CD4-positive, alpha-beta T cell (primary cell): ENCODE measurements around the gene SUPT5H. TPM values are rescaled to one million over a fixed set of nuclear protein-coding genes. Genes with fewer than 3 reads are reported as not detected.

ENCODE experiments used
- ATAC-seq: fragments of 200-7000 bp; cut with Tn5 transposase; one replicate; pipeline ENCODE4 v1.10.0; 2022; ENCODE audit warnings: mild to moderate bottlenecking; ENCODE audit not compliant: poor library complexity
- CTCF ChIA-PET: fragments of 350-600 bp; sonication (Branson Sonifier 250); formaldehyde crosslinking; loops from one replicate; lab custom pipeline; 2021; ENCODE audit warnings: antibody characterized with exemption, inconsistent platforms; lab: Charles Lee
- POLR2A ChIA-PET: fragments of 350-600 bp; sonication (Branson Sonifier 250); formaldehyde crosslinking; loops from one replicate; lab custom pipeline; 2021; ENCODE audit warnings: antibody characterized with exemption, inconsistent platforms; lab: Charles Lee
- DNase-seq, 14 experiments: peaks; one replicate each; pipeline ENCODE4 v3.0.0-alpha.2; 2013 to 2020; ENCODE audit warnings: mixed read lengths in 2 of 14
- H3K27ac ChIP-seq, 2 donors: one replicate each; pipeline versions ENCODE4 v1.5.1 to v1.7.0; 2013; ENCODE audit warnings: low read length in 2 of 2, low read depth in 1 of 2, mild to moderate bottlenecking in 1 of 2
- H3K27me3 ChIP-seq, 2 experiments: 1 replicate in 1 of 2; 2 replicates in 1 of 2; pipeline versions ENCODE4 v1.6.1 to v1.7.0; 2013; ENCODE audit warnings: low read length in 2 of 2, control low read depth in 1 of 2, mild to moderate bottlenecking in 1 of 2, moderate library complexity in 1 of 2; ENCODE audit not compliant: insufficient read depth in 2 of 2, control insufficient read depth in 1 of 2
- H3K36me3 ChIP-seq: one replicate; pipeline ENCODE4 v1.6.1; 2013; ENCODE audit warnings: low read length, control low read depth; ENCODE audit not compliant: insufficient read depth
- H3K4me1 ChIP-seq: one replicate; pipeline ENCODE4 v1.6.1; 2013; ENCODE audit warnings: low read length, control low read depth; ENCODE audit not compliant: insufficient read depth
- H3K4me3 ChIP-seq: one replicate; pipeline ENCODE4 v1.5.1; 2013; ENCODE audit warnings: mild to moderate bottlenecking, low read length, moderate library complexity
- H3K9me3 ChIP-seq, 2 experiments: 1 replicate in 1 of 2; 2 replicates in 1 of 2; pipeline versions ENCODE4 v1.6.1 to v1.7.0; 2013; ENCODE audit warnings: low read length in 2 of 2, mild to moderate bottlenecking in 2 of 2, control low read depth in 1 of 2, moderate library complexity in 1 of 2; ENCODE audit not compliant: control insufficient read depth in 1 of 2, insufficient read depth in 1 of 2
- H3K27ac Mint-ChIP-seq: one replicate; pipeline ENCODE4 v1.8.0; 2020; ENCODE audit warnings: mixed read lengths
- H3K27me3 Mint-ChIP-seq: one replicate; pipeline ENCODE4 v1.8.0; 2021; ENCODE audit warnings: mixed read lengths
- H3K36me3 Mint-ChIP-seq: one replicate; pipeline ENCODE4 v1.8.0; 2021; ENCODE audit warnings: low read depth, mixed read lengths
- H3K4me1 Mint-ChIP-seq: one replicate; pipeline ENCODE4 v1.8.0; 2021; ENCODE audit warnings: low read depth, mixed read lengths
- H3K4me3 Mint-ChIP-seq: one replicate; pipeline ENCODE4 v1.8.0; 2020; ENCODE audit warnings: mild to moderate bottlenecking, mixed read lengths
- H3K9me3 Mint-ChIP-seq: one replicate; pipeline ENCODE4 v1.8.0; 2020; ENCODE audit warnings: mixed read lengths
- intact Hi-C, 2 experiments: fragments of 100-400 bp; cut with DNase I in 1 of 2; cut with micrococcal nuclease in 1 of 2; formaldehyde crosslinking; loops; one replicate each; pipeline versions ENCODE4 v1.15.1 to v1.9.0; 2023 to 2025; cut with DNase I, micrococcal nuclease
- total RNA-seq, 174 experiments: library from RNA in 2 of 174; stranded (reverse) in 2 of 174; gene quantifications; one replicate each; pipeline ENCODE4 v1.2.3 and lab custom pipeline; 2021 to 2026
- TF ChIP-seq, protein P1 (sequence below): fragments of 200-600 bp; IDR thresholded peaks from one replicate; pipeline ENCODE4 v1.8.0; 2022; ENCODE audit warnings: antibody characterized with exemption, mild to moderate bottlenecking

SUPT5H gene
- total RNA-seq, 2 experiments from 2014 or later = 322 to 333 TPM

DNA sequence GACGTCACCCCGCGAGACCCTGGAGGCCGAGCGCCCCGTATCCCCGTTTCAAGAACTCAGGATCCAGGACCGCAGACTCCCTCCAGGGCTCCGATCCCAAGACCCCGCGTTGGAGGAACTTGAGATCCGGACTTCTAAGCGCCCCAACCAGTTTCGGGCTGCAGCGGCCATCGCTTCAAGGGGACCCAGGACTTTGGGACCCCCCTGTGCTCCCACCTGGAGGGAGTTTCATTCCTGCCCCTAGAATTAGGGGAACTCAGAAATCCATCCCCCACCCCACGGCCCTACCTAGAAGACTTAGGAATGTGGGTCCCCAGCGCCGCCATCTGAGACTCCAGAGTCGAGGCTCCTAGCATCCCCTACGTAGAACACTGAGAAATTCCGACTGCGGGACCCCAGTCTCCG, 32.5 kb upstream of the SUPT5H start:
- H3K27ac Mint-ChIP-seq = peak overlapping the region; percentile 98
- ATAC-seq (no peak), DNase-seq (peak in 2 of 14 experiments; percentile 22 to 30)
- CTCF ChIA-PET = interaction anchor here (0.9 to 2.5 kb wide), 8 partner anchors 9 to 71 kb away, joined by 3 to 102 read pairs (median 12); partner anchors contain the start of genes MED29, PAF1, RPS16 and SAMD4B
- H3K9me3 Mint-ChIP-seq = no peaks in the 10 kb centered on the region
- Histone ChIP-seq H3K27ac (peak overlapping the region; percentile 84 to 95), H3K27me3 (no peaks in the 10 kb centered on the region), H3K4me3 (peak overlapping the region; percentile 100), H3K9me3 (no peaks in the 10 kb centered on the region), H3K4me1 (peaks cover 71% of the 10 kb centered on the region), H3K36me3 (peaks cover 21% of the 10 kb centered on the region)
- peak overlapping the region; percentile 95 for H3K4me3 Mint-ChIP-seq
- TF ChIP-seq, protein P1, sequence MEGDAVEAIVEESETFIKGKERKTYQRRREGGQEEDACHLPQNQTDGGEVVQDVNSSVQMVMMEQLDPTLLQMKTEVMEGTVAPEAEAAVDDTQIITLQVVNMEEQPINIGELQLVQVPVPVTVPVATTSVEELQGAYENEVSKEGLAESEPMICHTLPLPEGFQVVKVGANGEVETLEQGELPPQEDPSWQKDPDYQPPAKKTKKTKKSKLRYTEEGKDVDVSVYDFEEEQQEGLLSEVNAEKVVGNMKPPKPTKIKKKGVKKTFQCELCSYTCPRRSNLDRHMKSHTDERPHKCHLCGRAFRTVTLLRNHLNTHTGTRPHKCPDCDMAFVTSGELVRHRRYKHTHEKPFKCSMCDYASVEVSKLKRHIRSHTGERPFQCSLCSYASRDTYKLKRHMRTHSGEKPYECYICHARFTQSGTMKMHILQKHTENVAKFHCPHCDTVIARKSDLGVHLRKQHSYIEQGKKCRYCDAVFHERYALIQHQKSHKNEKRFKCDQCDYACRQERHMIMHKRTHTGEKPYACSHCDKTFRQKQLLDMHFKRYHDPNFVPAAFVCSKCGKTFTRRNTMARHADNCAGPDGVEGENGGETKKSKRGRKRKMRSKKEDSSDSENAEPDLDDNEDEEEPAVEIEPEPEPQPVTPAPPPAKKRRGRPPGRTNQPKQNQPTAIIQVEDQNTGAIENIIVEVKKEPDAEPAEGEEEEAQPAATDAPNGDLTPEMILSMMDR = peak; percentile 6
- H3K27me3 Mint-ChIP-seq = peaks cover 12% of the 10 kb centered on the region
- intact Hi-C loops = loop anchor here (1.0 to 10.0 kb wide), 10 partner anchors 12 to 291 kb away; partner anchors contain the start of genes MED29 (in 1 of the 2), PAF1 (in 1 of the 2), PAK4 (in 1 of the 2) and RPS16 (in 1 of the 2)
- H3K36me3 Mint-ChIP-seq = peaks cover 66% of the 10 kb centered on the region
- H3K4me1 Mint-ChIP-seq = peaks cover 41% of the 10 kb centered on the region
- POLR2A ChIA-PET = interaction anchor here (1.0 to 2.6 kb wide), 13 partner anchors 8 to 433 kb away, joined by 3 to 119 read pairs (median 7); partner anchors contain the start of genes FBL, MED29, PAF1 and RPS16

DNA sequence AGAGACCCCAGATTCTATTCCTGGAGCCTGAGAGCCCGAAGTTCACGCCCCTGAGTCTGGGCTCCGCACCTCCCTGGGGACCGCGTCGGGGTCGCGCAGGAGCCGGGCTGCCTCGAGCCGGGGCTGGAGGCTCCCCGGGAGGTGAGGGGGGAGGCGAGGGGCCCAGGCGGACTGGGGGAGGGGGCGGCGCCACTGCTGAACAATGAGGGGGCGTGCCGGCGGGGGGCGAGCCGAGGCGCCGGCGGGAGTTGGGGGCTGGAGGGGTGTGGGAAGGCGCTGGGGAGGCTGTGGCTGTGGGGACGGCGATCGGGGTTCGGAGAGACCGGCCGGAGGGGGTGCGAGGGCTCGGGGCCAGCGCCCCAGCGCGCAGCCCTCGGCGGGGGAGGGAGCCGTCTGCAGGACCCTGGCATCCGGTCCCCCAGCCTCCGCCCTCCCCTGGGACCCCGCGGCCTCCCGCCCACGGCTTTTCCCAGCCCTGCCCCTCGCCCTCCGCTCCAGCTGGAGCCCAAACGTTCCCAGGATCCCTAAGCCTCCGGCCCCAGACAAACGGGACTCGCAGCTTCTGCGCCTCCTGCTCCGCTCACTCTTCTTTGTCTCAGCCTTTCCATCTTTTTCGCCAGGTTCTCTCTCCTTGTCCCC, 32.0 kb upstream of the SUPT5H start:
- TF ChIP-seq, protein P1 = no peak
- Histone ChIP-seq H3K27me3 (no peaks in the 10 kb centered on the region), H3K27ac (peak overlapping the region; percentile 84 to 95), H3K4me3 (peak overlapping the region; percentile 100), H3K36me3 (peaks cover 16% of the 10 kb centered on the region), H3K4me1 (peaks cover 66% of the 10 kb centered on the region), H3K9me3 (no peaks in the 10 kb centered on the region)
- no peaks in the 10 kb centered on the region for H3K9me3 Mint-ChIP-seq
- H3K4me3 Mint-ChIP-seq = peak overlapping the region; percentile 95
- intact Hi-C loops = loop anchor here (2.0 to 10.0 kb wide), 4 partner anchors 73 to 291 kb away; partner anchors contain the start of gene PAK4 (in 1 of the 2)
- DNase-seq (peak in 6 of 14 experiments; percentile 13 to 72 (median 40)), ATAC-seq (no peak)
- H3K4me1 Mint-ChIP-seq = peaks cover 41% of the 10 kb centered on the region
- POLR2A ChIA-PET = interaction anchor here (1.9 to 2.9 kb wide), 2 partner anchors 22 kb away, joined by 12 to 16 read pairs; partner anchors contain the start of genes MED29, PAF1 and RPS16
- CTCF ChIA-PET = interaction anchor here (1.1 to 2.5 kb wide), 3 partner anchors 9 to 119 kb away, joined by 3 to 14 read pairs (median 8); partner anchors contain the start of genes EID2B and RPS16
- peaks cover 65% of the 10 kb centered on the region for H3K36me3 Mint-ChIP-seq
- peaks cover 12% of the 10 kb centered on the region for H3K27me3 Mint-ChIP-seq
- peak overlapping the region; percentile 98 for H3K27ac Mint-ChIP-seq

DNA sequence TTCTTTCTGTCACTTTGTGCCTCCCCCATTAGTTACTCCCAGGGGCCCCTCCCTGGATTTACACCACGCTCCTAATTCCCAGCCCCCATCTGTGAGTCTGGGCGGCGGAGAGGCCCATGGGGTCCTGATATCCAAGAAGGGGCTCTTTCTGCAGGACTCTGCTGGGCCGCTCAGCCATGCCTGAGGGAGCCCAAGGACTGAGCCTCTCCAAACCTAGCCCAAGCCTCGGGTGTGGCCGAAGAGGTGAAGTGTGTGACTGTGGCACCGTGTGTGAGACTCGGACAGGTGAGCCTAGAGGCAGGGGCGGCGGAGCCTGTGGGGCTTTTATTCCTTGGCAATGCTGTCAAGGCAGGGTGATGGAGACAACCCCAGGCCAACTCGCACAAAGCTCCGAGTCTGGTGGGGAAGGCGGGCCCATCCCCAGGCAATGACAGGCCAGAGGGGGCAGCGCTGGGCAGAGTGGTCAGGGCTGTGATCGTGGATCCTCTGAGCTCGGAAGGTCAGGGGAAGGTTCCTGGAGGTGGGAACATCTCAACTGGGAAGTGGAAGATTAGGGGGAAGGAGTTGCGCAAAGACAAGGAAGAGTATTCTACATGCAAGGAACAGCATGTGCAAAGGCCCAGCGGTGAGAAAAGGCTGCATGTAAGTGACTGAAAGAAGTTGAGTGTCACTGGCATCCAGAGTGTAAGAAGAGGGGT, 31.3 kb upstream of the SUPT5H start:
- POLR2A ChIA-PET = interaction anchor here (0.8 to 2.9 kb wide), 4 partner anchors 16 to 23 kb away, joined by 3 to 16 read pairs (median 8); partner anchors contain the start of genes MED29, PAF1 and RPS16
- peak overlapping the region; percentile 92 for H3K4me3 Mint-ChIP-seq
- DNase-seq (peak in 2 of 14 experiments; percentile 42 to 62), ATAC-seq (no peak)
- no peaks in the 10 kb centered on the region for H3K9me3 Mint-ChIP-seq
- peaks cover 15% of the 10 kb centered on the region for H3K36me3 ChIP-seq
- peaks cover 59% of the 10 kb centered on the region for H3K4me1 ChIP-seq
- H3K36me3 Mint-ChIP-seq = peaks cover 62% of the 10 kb centered on the region
- peak overlapping the region; percentile 52 to 95 for H3K27ac ChIP-seq
- H3K27me3 Mint-ChIP-seq = peaks cover 5% of the 10 kb centered on the region
- H3K4me1 Mint-ChIP-seq = peaks cover 35% of the 10 kb centered on the region
- CTCF ChIA-PET = interaction anchor here (1.1 kb wide), 1 partner anchor 119 kb away, joined by 3 read pairs; the partner anchor contains the start of gene EID2B
- TF ChIP-seq, protein P1 = no peak
- H3K27me3 ChIP-seq = no peaks in the 10 kb centered on the region
- H3K9me3 ChIP-seq = no peaks in the 10 kb centered on the region
- H3K4me3 ChIP-seq = peak overlapping the region; percentile 100
- intact Hi-C loops = loop anchor here (2.0 to 10.0 kb wide), 4 partner anchors 73 to 292 kb away; partner anchors contain the start of gene PAK4 (in 1 of the 2)
- H3K27ac Mint-ChIP-seq = peak overlapping the region; percentile 98
